ENCODE results near the gene LAMA2. TPM values are rescaled to one million over a fixed set of nuclear protein-coding genes. Genes with fewer than 3 reads are reported as not detected.

Gene LAMA2
- total RNA-seq, 2 experiments from 2014 or later = 2.0 to 3.0 TPM

DNA sequence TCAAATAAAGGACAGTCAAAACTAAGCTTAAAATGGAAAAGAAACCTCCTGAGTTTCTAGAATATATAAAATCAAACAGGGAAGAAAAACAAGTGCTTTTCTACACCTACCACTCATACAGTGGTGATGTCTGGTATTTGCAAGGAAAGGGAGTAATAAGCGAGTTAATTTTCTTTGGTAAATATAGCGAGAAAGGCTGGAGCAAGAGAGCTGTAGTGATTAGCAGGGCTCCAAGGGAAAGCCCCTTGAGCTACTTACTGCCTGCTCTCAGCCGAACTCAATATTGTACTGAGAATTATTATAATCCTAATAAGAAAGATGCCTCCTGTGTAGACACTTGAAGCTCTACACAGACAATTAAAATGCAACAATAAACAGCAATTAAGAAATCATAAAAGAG lies 296.3 kb downstream of the LAMA2 start:
- H3K4me1 Mint-ChIP-seq = no peaks in the 10 kb centered on the region

DNA sequence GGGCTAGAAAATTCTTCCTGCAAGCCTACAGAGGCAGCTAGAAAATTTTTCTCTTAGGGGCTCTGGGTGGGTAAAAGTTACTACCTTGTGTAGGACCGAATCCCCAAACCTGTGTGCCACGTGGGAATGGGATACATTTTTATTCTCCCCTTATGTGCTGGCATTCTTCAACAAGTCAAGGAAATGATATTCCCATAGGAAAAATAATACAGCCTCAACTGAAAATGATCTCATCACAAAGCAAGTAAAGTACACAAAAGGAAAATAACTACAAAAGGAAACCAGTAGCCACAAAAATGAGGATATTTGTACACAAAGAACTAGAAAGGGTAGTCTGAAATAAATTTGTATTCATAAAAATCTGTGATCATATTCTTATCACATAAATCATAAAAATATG lies 298.1 kb downstream of the LAMA2 start:
- Mint-ChIP-seq H3K27ac (no peak overlapping the region), H3K36me3 (no peaks in the 10 kb centered on the region), H3K27me3 (peaks cover 19% of the 10 kb centered on the region), H3K9me3 (no peaks in the 10 kb centered on the region), H3K4me1 (no peaks in the 10 kb centered on the region), H3K4me3 (no peak overlapping the region)
- no peak for DNase-seq

More for the DNA sequence above, 296.3 kb downstream of the LAMA2 start:
- H3K27me3 Mint-ChIP-seq = peaks cover 21% of the 10 kb centered on the region
- DNase-seq = no peak
- H3K27ac Mint-ChIP-seq = no peak overlapping the region
- no peak overlapping the region for H3K4me3 Mint-ChIP-seq
- H3K9me3 Mint-ChIP-seq = no peaks in the 10 kb centered on the region
- H3K36me3 Mint-ChIP-seq = no peaks in the 10 kb centered on the region

DNA sequence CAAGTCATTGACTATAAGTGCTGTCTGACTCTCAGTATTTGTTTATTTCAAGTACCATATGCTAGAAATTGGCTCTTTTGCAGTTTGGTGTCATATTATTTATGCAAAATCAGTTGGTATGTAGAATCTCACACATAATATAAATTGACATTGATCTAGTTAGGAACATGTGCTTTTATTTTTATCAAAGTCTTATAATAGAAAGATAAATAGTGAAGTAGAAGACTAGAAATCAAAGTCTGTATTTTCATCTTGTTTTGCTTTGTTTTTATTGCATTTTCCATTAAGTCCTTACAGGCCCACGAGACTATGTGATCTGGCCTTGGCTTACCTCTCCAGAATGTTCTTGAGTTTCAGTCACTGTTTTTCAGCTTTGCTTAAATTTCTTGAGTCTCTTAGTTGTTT lies 300.3 kb downstream of the LAMA2 start:
- no peaks in the 10 kb centered on the region for H3K4me1 Mint-ChIP-seq
- no peaks in the 10 kb centered on the region for H3K36me3 Mint-ChIP-seq
- peaks cover 16% of the 10 kb centered on the region for H3K27me3 Mint-ChIP-seq
- H3K27ac Mint-ChIP-seq = no peak overlapping the region
- H3K9me3 Mint-ChIP-seq = no peaks in the 10 kb centered on the region
- no peak overlapping the region for H3K4me3 Mint-ChIP-seq
- DNase-seq = no peak

DNA sequence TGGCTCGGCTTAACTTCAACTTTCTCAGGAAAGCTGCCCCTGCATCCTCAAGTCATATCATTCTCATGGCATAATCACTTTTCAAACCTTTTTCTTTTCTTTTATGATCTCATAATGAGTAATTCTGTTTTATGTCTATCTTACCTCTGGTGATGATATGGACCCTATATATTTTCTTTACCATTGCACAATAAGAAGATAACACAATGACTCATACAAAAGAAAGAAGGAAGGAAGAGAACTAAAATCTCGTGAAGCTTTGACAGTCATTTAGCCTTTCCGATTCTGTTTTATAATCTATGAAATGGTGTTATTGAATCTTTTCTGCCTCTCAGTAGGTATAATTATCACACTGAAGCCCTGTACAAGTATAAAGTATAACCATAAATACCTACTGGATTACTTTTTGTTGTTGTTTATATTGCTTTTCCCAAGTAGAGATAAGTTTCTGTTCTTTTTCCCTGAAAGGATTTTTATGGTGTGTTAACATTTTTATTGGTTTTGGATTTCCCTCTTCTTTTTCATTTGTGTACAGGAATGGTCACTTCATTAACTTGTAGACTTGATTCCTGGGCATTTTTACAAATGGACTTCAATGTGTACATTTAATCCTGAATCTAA lies 300.9 kb downstream of the LAMA2 start:
- H3K36me3 Mint-ChIP-seq = no peaks in the 10 kb centered on the region
- H3K27ac Mint-ChIP-seq = no peak overlapping the region
- H3K27me3 Mint-ChIP-seq = peaks cover 18% of the 10 kb centered on the region
- no peaks in the 10 kb centered on the region for H3K4me1 Mint-ChIP-seq
- no peaks in the 10 kb centered on the region for H3K9me3 Mint-ChIP-seq
- DNase-seq = no peak
- H3K4me3 Mint-ChIP-seq = no peak overlapping the region

DNA sequence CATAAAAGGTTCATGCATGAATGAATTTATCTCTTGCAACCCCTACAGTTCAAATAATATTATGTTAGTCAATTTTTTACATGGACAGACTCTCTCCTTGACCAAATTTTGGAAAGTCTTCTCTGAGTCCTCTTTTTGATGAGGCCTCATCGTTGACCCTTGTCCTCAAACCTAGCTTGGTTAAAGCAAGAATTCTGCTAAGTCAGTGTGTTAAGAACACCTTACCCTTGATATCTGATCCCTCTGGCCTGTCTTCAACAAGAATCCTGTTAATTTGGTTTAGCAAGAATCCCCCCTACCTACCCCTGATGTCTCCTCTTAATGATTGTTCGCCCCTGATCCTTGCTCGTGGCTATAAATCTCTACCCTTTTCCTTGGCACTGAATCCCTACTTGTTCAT lies 301.4 kb downstream of the LAMA2 start:
- Mint-ChIP-seq H3K4me1 (no peaks in the 10 kb centered on the region), H3K9me3 (no peaks in the 10 kb centered on the region), H3K36me3 (no peaks in the 10 kb centered on the region), H3K4me3 (no peak overlapping the region), H3K27ac (no peak overlapping the region), H3K27me3 (peaks cover 15% of the 10 kb centered on the region)
- DNase-seq = no peak

DNA sequence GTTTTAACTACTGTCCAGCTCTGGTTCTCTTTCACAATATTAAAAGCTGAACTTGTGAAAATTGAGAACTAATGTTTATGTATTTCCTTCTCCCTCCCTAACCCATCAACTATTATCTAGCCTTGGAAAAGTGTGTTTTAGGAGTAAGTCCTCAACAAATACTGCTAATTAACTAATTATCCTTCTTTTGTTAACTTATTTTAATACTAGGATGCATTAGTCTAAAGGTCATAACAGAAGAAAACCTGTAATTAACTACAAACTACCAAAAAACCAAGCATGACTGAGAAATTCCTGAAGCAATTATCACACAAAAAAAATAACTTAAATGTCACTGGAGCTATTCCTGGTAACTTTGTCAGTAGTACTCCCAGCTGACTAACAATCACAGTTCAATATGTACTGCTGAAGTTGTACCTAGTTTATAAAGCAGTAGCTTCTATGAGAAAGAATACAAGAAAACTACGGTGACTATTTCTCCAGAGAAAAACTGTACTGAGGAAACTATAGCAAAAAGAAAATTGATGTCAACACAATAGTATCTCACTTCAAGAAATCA lies 301.9 kb downstream of the LAMA2 start:
- H3K4me1 Mint-ChIP-seq = no peaks in the 10 kb centered on the region
- H3K4me3 Mint-ChIP-seq = no peak overlapping the region
- no peak for DNase-seq
- no peaks in the 10 kb centered on the region for H3K36me3 Mint-ChIP-seq
- H3K27me3 Mint-ChIP-seq = peaks cover 15% of the 10 kb centered on the region
- no peaks in the 10 kb centered on the region for H3K9me3 Mint-ChIP-seq
- H3K27ac Mint-ChIP-seq = no peak overlapping the region

DNA sequence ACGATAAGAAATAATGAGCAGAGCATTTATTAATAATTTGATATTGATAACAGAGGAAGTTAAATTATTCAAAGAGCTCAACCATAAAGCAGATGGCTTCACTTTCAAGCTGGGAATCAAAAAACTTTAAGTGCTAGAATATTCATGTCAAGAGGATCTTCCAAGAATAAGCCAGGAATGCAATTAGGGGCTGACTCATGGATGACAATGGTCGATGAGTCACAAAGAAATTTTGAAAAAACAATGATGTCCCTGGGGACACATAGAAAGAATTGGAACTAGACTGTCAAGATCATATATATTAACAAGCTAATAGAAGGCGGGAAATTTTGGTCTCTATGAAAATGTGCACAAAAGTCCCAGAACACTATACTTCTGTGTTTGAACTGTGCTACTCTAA lies 304.1 kb downstream of the LAMA2 start:
- Mint-ChIP-seq H3K4me1 (no peaks in the 10 kb centered on the region), H3K27ac (no peak overlapping the region), H3K9me3 (no peaks in the 10 kb centered on the region), H3K27me3 (peaks cover 15% of the 10 kb centered on the region), H3K36me3 (no peaks in the 10 kb centered on the region), H3K4me3 (no peak overlapping the region)
- no peak for DNase-seq

DNA sequence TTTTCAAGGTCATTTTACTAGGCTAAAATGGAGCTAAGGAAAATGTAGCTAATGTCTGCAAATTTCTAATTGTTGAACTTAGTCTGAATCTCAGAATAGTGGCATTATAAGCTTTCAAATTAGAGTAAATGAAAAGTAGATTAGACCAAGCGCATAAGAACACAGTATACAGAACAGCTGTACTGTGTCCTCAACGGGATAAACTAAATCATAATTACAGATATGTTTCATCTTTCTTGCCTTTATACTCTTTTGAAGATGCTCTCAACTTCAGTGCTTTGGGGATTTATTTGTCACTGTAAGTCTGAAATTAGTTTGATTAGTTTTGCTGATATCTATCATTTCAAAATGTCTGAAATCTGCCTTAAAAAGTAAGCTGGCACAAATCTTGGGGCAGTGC lies 305.4 kb downstream of the LAMA2 start:
- peaks cover 15% of the 10 kb centered on the region for H3K27me3 Mint-ChIP-seq
- H3K27ac Mint-ChIP-seq = no peak overlapping the region
- H3K9me3 Mint-ChIP-seq = no peaks in the 10 kb centered on the region
- no peaks in the 10 kb centered on the region for H3K36me3 Mint-ChIP-seq
- H3K4me1 Mint-ChIP-seq = no peaks in the 10 kb centered on the region
- no peak overlapping the region for H3K4me3 Mint-ChIP-seq
- no peak for DNase-seq

DNA sequence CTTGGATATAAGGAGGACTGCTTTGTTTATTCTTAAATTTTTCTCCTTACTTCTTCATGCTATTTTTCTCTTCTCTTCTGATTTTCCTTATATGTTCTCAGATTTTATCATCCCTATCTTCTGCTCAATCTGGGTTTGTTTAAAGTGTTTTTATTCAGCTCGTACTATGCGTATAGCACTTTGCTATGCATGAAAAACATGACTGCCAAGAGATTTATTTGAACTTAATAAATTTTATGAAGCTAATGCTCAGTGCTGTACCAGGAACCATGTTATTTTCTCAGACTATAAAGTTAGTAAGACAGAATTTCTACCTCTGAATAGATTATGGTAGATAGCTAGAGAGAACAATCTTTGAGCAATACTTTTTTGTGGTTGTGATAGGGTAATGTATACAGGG lies 305.9 kb downstream of the LAMA2 start:
- H3K4me1 Mint-ChIP-seq = no peaks in the 10 kb centered on the region
- H3K27ac Mint-ChIP-seq = no peak overlapping the region
- H3K4me3 Mint-ChIP-seq = no peak overlapping the region
- H3K27me3 Mint-ChIP-seq = peaks cover 11% of the 10 kb centered on the region
- H3K9me3 Mint-ChIP-seq = no peaks in the 10 kb centered on the region
- no peak for DNase-seq
- H3K36me3 Mint-ChIP-seq = no peaks in the 10 kb centered on the region

DNA sequence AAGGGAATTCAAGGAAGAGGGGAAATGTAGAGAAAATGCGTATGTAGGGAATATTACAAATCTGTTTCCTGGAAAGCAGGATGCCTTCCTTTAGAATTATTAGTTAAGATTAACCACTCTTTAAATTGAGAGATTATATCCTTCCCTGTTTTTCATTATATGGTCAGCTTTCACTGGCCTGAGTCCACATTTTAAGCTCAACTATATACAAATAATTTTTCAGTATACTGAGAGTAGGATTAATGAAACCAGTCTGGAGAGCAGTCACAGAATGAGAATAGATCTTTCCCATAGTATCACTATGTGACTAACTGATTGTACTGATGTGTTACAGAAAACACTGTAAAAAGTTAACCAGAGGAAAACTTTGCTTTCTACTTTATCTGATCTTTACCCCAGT lies 306.3 kb downstream of the LAMA2 start:
- no peak overlapping the region for H3K27ac Mint-ChIP-seq
- no peaks in the 10 kb centered on the region for H3K9me3 Mint-ChIP-seq
- H3K27me3 Mint-ChIP-seq = peaks cover 10% of the 10 kb centered on the region
- no peaks in the 10 kb centered on the region for H3K36me3 Mint-ChIP-seq
- no peaks in the 10 kb centered on the region for H3K4me1 Mint-ChIP-seq
- H3K4me3 Mint-ChIP-seq = no peak overlapping the region
- DNase-seq = no peak

DNA sequence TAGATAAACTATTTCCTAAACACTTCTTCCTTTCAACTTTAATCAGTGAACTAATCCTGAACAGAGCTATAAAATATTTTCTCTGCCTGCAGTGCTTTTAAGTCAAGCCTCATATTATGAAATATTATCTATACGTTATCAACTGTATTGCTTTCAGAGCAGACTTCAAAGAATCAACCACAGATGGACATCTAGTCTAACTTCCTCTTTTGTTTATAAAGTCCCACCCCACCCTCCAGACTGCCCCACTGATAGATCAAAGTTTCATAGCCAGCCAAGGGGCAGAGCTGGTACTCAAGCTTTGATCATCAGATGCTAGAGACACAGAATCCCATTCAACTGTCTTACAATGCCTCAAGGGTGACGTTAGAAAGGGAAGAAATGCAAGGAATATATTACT lies 308.3 kb downstream of the LAMA2 start:
- Mint-ChIP-seq H3K9me3 (no peaks in the 10 kb centered on the region), H3K27ac (no peak overlapping the region), H3K27me3 (peaks cover 6% of the 10 kb centered on the region), H3K4me1 (no peaks in the 10 kb centered on the region), H3K4me3 (no peak overlapping the region), H3K36me3 (no peaks in the 10 kb centered on the region)
- no peak for DNase-seq

DNA sequence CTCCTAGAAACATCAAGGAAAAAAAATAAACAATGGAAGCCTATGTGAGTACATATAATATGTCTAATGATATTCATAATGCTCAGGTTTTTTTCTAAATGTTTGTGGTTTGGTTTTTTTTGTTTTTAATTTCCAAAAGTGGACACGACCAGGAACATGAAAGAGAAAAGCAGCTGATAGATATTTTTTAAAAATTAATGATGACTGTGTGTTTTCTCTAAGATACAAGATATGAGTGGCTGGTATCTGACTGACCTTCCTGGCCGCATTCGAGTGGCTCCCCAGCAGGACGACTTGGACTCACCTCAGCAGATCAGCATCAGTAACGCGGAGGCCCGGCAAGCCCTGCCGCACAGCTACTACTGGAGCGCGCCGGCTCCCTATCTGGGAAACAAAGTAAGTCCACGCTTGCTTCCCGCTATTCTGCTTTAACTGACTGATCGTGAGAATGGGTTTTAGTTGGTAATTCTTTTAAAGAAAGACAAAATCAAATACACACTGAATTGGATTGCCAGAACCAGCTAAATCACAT lies 309.6 kb downstream of the LAMA2 start:
- Mint-ChIP-seq H3K27ac (no peak overlapping the region), H3K9me3 (no peaks in the 10 kb centered on the region)

DNA sequence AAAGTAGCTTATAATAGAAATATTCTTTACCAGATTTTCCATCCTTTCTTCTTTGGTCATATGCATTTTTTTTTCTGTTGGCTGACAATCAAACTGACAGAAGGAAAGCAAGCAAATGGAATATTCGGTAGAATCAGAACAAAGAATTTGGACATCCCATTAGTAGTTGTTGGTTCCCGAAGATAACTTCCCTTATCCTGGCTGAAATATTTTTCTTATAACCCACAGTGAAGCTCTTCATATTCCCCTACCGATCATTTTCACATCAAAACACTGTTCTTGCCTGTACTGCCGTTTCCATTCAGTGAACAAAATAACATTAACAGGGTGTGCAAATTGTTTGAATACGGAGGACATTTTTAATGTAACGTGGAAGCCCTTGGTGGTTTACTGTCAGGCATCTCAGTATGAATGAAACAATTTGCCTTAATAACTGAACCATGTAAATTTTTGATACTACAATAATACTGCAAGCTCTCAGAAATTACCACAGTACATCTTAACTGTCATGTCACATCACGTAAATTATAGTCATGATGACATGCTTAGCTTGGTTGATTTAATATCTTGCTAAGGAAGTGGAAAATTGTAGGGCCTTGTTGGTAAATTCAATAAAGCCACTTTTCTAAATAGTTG lies 311.5 kb downstream of the LAMA2 start:
- Mint-ChIP-seq H3K27me3 (no peaks in the 10 kb centered on the region), H3K36me3 (no peaks in the 10 kb centered on the region), H3K27ac (no peak overlapping the region), H3K9me3 (no peaks in the 10 kb centered on the region), H3K4me1 (no peaks in the 10 kb centered on the region), H3K4me3 (no peak overlapping the region)
- DNase-seq = no peak

More for the DNA sequence above, 309.6 kb downstream of the LAMA2 start:
- no peak overlapping the region for H3K4me3 Mint-ChIP-seq
- no peaks in the 10 kb centered on the region for H3K36me3 Mint-ChIP-seq
- DNase-seq = no peak
- peaks cover 4% of the 10 kb centered on the region for H3K27me3 Mint-ChIP-seq
- H3K4me1 Mint-ChIP-seq = no peaks in the 10 kb centered on the region

DNA sequence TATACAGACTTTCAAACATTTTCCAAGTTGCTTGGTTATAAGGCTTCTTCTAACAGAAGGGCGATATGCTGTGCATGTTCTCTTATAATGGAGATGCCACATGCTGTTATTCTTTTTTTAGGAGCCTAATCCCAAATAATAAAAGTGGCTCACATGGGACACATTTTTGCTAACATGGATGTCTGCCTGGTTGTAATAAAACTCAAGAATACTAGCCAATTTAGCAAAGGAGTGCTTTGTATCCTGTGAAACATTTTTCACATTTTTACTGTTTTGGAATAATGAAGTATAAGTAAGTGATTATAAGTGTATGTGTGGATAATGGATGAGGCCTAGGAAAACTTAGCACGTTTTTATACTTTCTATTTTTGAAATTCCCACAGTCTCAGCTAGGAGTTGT lies 312.2 kb downstream of the LAMA2 start:
- Mint-ChIP-seq H3K27me3 (no peaks in the 10 kb centered on the region), H3K9me3 (no peaks in the 10 kb centered on the region), H3K36me3 (no peaks in the 10 kb centered on the region), H3K4me1 (no peaks in the 10 kb centered on the region), H3K4me3 (no peak overlapping the region), H3K27ac (no peak overlapping the region)
- no peak for DNase-seq

DNA sequence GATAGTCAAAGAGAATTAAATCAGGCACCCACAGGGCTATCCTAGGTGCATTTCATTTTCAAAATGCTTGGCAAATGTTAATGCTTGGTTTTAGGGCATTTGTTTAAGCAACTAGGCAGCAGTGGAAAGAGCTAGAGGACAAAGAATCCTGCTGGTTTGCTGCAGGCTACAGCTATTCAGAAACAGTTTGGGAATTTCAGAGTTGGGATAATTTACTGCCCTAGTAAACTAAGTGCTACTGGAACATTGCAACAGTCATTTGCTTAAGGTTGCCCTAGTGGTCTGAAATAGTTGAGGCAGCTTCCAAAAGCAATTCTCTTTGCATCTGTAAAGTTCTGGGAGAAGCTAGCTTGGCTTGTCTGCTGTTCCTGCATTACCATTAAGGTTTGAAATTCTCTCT lies 312.7 kb downstream of the LAMA2 start:
- Mint-ChIP-seq H3K4me1 (no peaks in the 10 kb centered on the region), H3K27me3 (no peaks in the 10 kb centered on the region), H3K4me3 (no peak overlapping the region), H3K27ac (no peak overlapping the region), H3K9me3 (no peaks in the 10 kb centered on the region), H3K36me3 (no peaks in the 10 kb centered on the region)
- DNase-seq = no peak

DNA sequence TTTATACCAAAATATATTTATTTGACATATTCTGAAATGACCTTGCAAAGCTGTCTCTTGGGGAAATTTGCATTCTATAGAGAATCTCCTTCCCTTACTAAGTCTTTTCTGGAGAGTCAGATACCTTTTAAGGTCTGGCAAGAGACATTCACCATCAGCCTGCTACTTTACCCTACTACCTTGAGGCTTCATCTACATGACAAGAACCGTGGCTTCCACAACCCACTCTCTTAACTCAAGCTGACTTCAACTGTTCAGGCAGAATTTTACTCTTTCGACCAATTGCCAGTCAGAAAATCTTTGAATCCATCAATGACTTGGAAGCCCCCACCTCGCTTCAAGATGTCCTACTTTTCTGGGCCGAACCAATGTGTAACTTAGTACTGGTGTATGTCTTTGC lies 314.2 kb downstream of the LAMA2 start:
- no peak overlapping the region for H3K4me3 Mint-ChIP-seq
- H3K9me3 Mint-ChIP-seq = no peaks in the 10 kb centered on the region
- H3K27ac Mint-ChIP-seq = no peak overlapping the region
- no peak for DNase-seq
- H3K4me1 Mint-ChIP-seq = no peaks in the 10 kb centered on the region
- no peaks in the 10 kb centered on the region for H3K36me3 Mint-ChIP-seq
- peaks cover 4% of the 10 kb centered on the region for H3K27me3 Mint-ChIP-seq
